C4-2B (cell line): Measurements from ENCODE around the gene ZNF346.

Source experiments
- CTCF ChIP-seq: fragments of 450-650 bp; conservative IDR thresholded peaks from 2 replicates; pipeline ENCODE4 v1.5.1; 2017; ENCODE audit warnings: mild to moderate bottlenecking
- ZFX ChIP-seq: fragments of 450-650 bp; IDR thresholded peaks from 2 replicates; pipeline ENCODE4 v1.6.1; 2017

GRCh38 chr5:176996780-176997179, 25.7 kb upstream of the ZNF346 start:
- no peak for TF ChIP-seq CTCF
- TF ChIP-seq ZFX: no peak
